ENCODE data around the gene IGFL1.
"Not testable (repeated sequence)": the region's sequence is repeated elsewhere in the genome, so short reads cannot be mapped to it uniquely, and the experiment has no call there.

The IGFL1 gene

GRCh38 chr19:46209472-46209871 is 20.1 kb upstream of the IGFL1 start:
- peaks cover 4% of the 10 kb centered on the region for H3K4me1 Mint-ChIP-seq (ENCODE audit: low read depth)

GRCh38 chr19:46210669-46211068 is 18.9 kb upstream of the IGFL1 start:
- Mint-ChIP-seq H3K36me3 (no peaks in the 10 kb centered on the region), H3K27ac (no peak overlapping the region), H3K9me3 (ENCODE audit: low read depth) (no peaks in the 10 kb centered on the region), H3K4me3 (no peak overlapping the region), H3K27me3 (peaks cover 23% of the 10 kb centered on the region), H3K4me1 (ENCODE audit: low read depth) (peaks cover 4% of the 10 kb centered on the region)

More at GRCh38 chr19:46209472-46209871, 20.1 kb upstream of the IGFL1 start:
- Mint-ChIP-seq H3K27me3 (peaks cover 23% of the 10 kb centered on the region), H3K4me3 (no peak overlapping the region), H3K9me3 (ENCODE audit: low read depth) (no peaks in the 10 kb centered on the region), H3K27ac (no peak overlapping the region), H3K36me3 (no peaks in the 10 kb centered on the region)

DNA sequence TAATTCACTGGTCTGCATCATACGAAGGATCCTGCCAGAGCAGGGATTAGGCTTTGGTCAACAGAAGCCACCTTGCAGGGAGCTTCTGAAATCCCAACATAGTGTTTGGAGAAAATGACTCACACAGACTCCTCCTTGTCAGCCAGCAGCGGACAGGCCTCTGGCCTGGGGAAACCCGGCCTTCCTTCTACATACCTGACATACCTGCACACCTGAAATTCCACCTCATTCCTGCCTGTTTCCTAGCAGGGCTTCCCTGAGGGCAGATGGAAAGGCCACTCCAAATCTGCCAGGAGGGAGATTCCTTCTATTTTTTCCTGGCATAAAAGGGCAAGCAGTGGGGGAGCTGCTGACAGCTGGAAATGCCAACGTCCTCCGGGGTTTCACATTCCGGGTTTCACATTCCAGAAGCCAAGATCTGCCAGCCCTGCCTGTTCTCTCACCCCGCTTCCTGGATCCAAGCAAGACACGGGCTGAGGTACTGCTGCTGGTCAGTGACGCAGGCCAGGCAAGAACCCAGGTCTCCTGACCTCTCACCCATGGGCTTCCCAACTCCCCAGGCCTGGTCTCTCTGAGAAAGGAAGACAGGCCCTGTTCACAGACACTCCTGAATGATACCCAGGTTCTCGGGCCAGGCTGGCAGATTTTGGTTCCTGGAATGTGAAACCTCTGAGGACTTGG is 18.2 kb upstream of the IGFL1 start:
- Mint-ChIP-seq H3K4me1 (ENCODE audit: low read depth) (peaks cover 4% of the 10 kb centered on the region), H3K9me3 (ENCODE audit: low read depth) (no peaks in the 10 kb centered on the region), H3K27me3 (peaks cover 24% of the 10 kb centered on the region), H3K27ac (no peak overlapping the region), H3K36me3 (no peaks in the 10 kb centered on the region), H3K4me3 (no peak overlapping the region)

GRCh38 chr19:46212592-46212991 is 16.9 kb upstream of the IGFL1 start:
- H3K27ac Mint-ChIP-seq; H3K9me3 Mint-ChIP-seq (ENCODE audit: low read depth); H3K4me3 Mint-ChIP-seq; H3K36me3 Mint-ChIP-seq; H3K4me1 Mint-ChIP-seq (ENCODE audit: low read depth): not testable (repeated sequence)
- peaks cover 27% of the 10 kb centered on the region for H3K27me3 Mint-ChIP-seq

DNA sequence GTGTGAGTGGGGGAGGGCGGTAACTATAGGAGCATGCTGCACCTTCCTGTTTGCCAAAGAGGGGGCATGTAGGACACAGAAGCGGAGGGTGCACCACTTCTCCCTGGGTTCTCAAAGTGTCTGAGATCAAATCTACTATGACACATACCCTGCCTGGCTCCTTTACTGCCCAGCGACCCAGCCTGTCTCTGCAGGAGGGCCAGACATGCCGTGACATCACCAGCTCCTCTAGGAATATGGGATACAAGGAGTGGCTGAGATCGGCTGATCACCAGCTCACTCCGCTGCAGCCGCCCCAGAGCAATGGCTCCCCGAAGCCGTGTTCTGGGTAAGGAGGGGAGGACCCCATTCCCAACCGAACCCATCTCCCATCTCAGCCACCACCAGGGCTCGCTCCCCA is 16.4 kb upstream of the IGFL1 start:
- H3K36me3 Mint-ChIP-seq, result no peaks in the 10 kb centered on the region

GRCh38 chr19:46213806-46214205 is 15.7 kb upstream of the IGFL1 start:
- Mint-ChIP-seq H3K27me3 (peaks cover 32% of the 10 kb centered on the region), H3K27ac (no peak overlapping the region), H3K36me3 (no peaks in the 10 kb centered on the region), H3K9me3 (ENCODE audit: low read depth) (no peaks in the 10 kb centered on the region), H3K4me3 (no peak overlapping the region), H3K4me1 (ENCODE audit: low read depth) (peaks cover 4% of the 10 kb centered on the region)

More for the DNA sequence above, 16.4 kb upstream of the IGFL1 start:
- Mint-ChIP-seq H3K4me1 (ENCODE audit: low read depth) (peaks cover 4% of the 10 kb centered on the region), H3K27ac (no peak overlapping the region), H3K9me3 (ENCODE audit: low read depth) (no peaks in the 10 kb centered on the region), H3K4me3 (no peak overlapping the region), H3K27me3 (peaks cover 33% of the 10 kb centered on the region)

GRCh38 chr19:46216612-46217011 is 12.9 kb upstream of the IGFL1 start:
- H3K27ac Mint-ChIP-seq, result no peak overlapping the region
- peaks cover 38% of the 10 kb centered on the region for H3K27me3 Mint-ChIP-seq
- H3K9me3 Mint-ChIP-seq (ENCODE audit: low read depth), result no peaks in the 10 kb centered on the region
- no peak overlapping the region for H3K4me3 Mint-ChIP-seq
- no peaks in the 10 kb centered on the region for H3K4me1 Mint-ChIP-seq (ENCODE audit: low read depth)
- no peaks in the 10 kb centered on the region for H3K36me3 Mint-ChIP-seq

- H3K36me3 Mint-ChIP-seq, result no peaks in the 10 kb centered on the region
- H3K4me3 Mint-ChIP-seq, result no peak overlapping the region
- no peaks in the 10 kb centered on the region for H3K9me3 Mint-ChIP-seq (ENCODE audit: low read depth)
- no peaks in the 10 kb centered on the region for H3K4me1 Mint-ChIP-seq (ENCODE audit: low read depth)
- H3K27me3 Mint-ChIP-seq, result peaks cover 34% of the 10 kb centered on the region
- no peak overlapping the region for H3K27ac Mint-ChIP-seq
Observed at GRCh38 chr19:46217476-46217875, 12.1 kb upstream of the IGFL1 start.

DNA sequence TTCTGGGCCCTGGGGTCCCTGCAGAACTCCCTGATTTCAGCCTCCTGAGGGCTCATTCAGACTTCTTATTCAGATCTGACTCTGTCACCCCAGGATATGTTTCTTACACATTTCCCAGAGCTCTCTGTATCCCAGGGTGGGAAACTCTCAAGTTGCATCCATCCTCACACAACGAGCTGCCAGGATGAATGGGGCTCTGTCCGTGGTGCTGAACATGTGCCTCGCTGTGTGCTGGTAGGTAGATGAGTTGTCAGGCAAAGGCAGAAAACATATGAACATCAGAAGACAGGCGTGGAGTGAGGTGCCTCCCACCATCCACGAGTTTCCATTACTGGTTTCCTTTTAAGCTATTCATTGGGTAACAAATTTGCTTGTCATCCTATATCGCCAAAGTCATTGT is 11.4 kb upstream of the IGFL1 start:
- H3K27ac Mint-ChIP-seq, result no peak overlapping the region
- H3K27me3 Mint-ChIP-seq, result peaks cover 29% of the 10 kb centered on the region
- H3K4me3 Mint-ChIP-seq, result no peak overlapping the region
- H3K4me1 Mint-ChIP-seq (ENCODE audit: low read depth), result no peaks in the 10 kb centered on the region
- no peaks in the 10 kb centered on the region for H3K9me3 Mint-ChIP-seq (ENCODE audit: low read depth)
- H3K36me3 Mint-ChIP-seq, result no peaks in the 10 kb centered on the region

- Mint-ChIP-seq H3K27me3 (peaks cover 28% of the 10 kb centered on the region), H3K4me1 (ENCODE audit: low read depth) (no peaks in the 10 kb centered on the region), H3K36me3 (no peaks in the 10 kb centered on the region), H3K27ac (no peak overlapping the region), H3K4me3 (no peak overlapping the region), H3K9me3 (ENCODE audit: low read depth) (no peaks in the 10 kb centered on the region)
Observed at GRCh38 chr19:46220038-46220615, 9.4 kb upstream of the IGFL1 start.

DNA sequence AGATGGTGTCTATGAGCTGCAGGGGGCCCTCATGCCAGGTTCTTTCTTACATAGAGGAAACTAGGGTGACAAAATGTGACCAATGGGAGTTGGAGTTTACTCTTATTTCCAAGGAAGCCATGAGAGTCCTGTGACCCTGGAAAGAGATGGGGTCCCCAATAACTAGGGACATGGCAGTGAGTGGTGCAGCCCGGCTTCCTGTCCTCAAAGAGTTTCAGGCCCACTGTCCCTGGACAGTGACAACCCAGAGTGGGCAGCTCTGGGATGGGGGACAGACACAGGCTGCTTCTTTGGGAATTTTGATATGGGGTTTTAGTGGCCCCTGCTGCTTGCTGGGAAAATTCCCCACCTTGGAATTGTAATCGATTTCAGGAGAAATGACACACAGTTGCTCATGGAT is 8.4 kb upstream of the IGFL1 start:
- Mint-ChIP-seq H3K9me3 (ENCODE audit: low read depth) (no peaks in the 10 kb centered on the region), H3K4me3 (no peak overlapping the region), H3K4me1 (ENCODE audit: low read depth) (peaks cover 5% of the 10 kb centered on the region), H3K36me3 (no peaks in the 10 kb centered on the region), H3K27me3 (peaks cover 33% of the 10 kb centered on the region), H3K27ac (no peak overlapping the region)

- Mint-ChIP-seq H3K27ac (no peak overlapping the region), H3K4me3 (no peak overlapping the region), H3K9me3 (ENCODE audit: low read depth) (no peaks in the 10 kb centered on the region), H3K27me3 (peaks cover 31% of the 10 kb centered on the region), H3K4me1 (ENCODE audit: low read depth) (peaks cover 5% of the 10 kb centered on the region), H3K36me3 (no peaks in the 10 kb centered on the region)
Observed at GRCh38 chr19:46221981-46222610, 7.4 kb upstream of the IGFL1 start.

DNA sequence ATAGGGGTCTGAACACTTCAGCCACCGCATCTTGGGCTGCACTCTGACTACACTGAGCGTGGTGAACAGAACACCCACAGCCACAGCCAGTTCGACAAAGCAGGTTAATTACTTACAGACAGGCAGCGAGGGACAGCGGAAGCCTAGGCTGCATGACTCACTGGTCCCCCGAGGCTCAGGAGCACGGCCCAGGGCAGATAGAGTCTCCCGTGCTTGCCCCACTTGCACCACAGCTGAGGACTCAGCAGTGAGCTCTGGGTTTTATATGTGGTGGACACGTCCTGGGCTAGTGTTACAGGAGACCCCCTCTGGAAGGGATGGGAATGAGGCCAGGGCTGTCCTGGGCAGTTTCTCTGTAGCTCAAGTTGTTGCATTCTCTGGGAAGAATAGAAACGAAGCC is 5.8 kb upstream of the IGFL1 start:
- H3K27me3 Mint-ChIP-seq, result peaks cover 22% of the 10 kb centered on the region
- not testable (repeated sequence) for H3K4me3 Mint-ChIP-seq; H3K36me3 Mint-ChIP-seq; H3K4me1 Mint-ChIP-seq (ENCODE audit: low read depth); H3K9me3 Mint-ChIP-seq (ENCODE audit: low read depth); H3K27ac Mint-ChIP-seq

DNA sequence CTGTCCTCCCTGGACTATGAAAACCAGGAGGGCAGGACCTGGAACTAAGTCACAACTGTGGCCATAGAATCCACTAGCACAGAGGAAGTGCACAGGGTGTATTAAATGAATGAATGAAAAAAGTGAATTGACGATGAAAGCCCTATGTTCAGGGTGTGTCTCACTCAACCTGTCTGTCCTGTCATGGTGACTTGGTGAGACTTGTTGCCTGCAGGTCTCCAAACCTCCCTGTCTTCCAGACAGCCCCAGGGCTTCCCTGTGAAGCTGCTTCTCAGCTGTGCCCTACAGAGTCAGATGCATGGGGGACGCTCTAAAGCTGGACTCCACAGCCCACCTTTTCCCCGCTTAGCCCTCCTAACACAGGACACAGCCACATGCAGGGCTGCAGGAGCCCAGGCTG is 4.8 kb upstream of the IGFL1 start:
- Mint-ChIP-seq H3K9me3 (ENCODE audit: low read depth) (no peaks in the 10 kb centered on the region), H3K4me3 (no peak overlapping the region), H3K4me1 (ENCODE audit: low read depth) (peaks cover 5% of the 10 kb centered on the region), H3K27me3 (peaks cover 23% of the 10 kb centered on the region), H3K36me3 (no peaks in the 10 kb centered on the region), H3K27ac (no peak overlapping the region)

- Mint-ChIP-seq H3K27me3 (peaks cover 23% of the 10 kb centered on the region), H3K9me3 (ENCODE audit: low read depth) (no peaks in the 10 kb centered on the region), H3K4me1 (ENCODE audit: low read depth) (peaks cover 5% of the 10 kb centered on the region), H3K27ac (no peak overlapping the region), H3K36me3 (no peaks in the 10 kb centered on the region), H3K4me3 (no peak overlapping the region)
Observed at GRCh38 chr19:46225558-46226004, 4.0 kb upstream of the IGFL1 start.

Measured in activated naive CD8-positive, alpha-beta T cell (primary cell).